H9 (cell line): ENCODE results near the gene MGMT. TPM values are rescaled to one million over a fixed set of nuclear protein-coding genes. Genes with fewer than 3 reads are reported as not detected.

Source experiments
- DNase-seq: peaks from one replicate; pipeline ENCODE4 v3.0.0-alpha.2; 2017
- H2AFZ ChIP-seq: one replicate; pipeline ENCODE4 v1.6.1; 2013; ENCODE audit warnings: mild to moderate bottlenecking, low read length, control low read depth, moderate library complexity
- H2AK5ac ChIP-seq: 2 replicates; pipeline ENCODE4 v1.6.1; 2013; ENCODE audit warnings: low read length, control low read depth, mixed read lengths; ENCODE audit not compliant: insufficient read length
- H2BK120ac ChIP-seq: one replicate; pipeline ENCODE4 v1.6.1; 2013; ENCODE audit warnings: low read depth, mild to moderate bottlenecking, low read length, control low read depth, inconsistent platforms; ENCODE audit not compliant: poor library complexity, severe bottlenecking
- H2BK12ac ChIP-seq: 2 replicates; pipeline ENCODE4 v1.6.1; 2013; ENCODE audit warnings: low read length, control low read depth, mixed read lengths, low read depth; ENCODE audit not compliant: insufficient read length
- H2BK15ac ChIP-seq: 2 replicates; pipeline ENCODE4 v1.6.1; 2013; ENCODE audit warnings: low read depth, low read length, control low read depth
- H2BK20ac ChIP-seq: one replicate; pipeline ENCODE4 v1.6.1; 2013; ENCODE audit warnings: low read depth, mild to moderate bottlenecking, low read length, control low read depth, inconsistent platforms; ENCODE audit not compliant: poor library complexity, severe bottlenecking
- H2BK5ac ChIP-seq: 2 replicates; pipeline ENCODE4 v1.6.1; 2013; ENCODE audit warnings: low read length, control low read depth, mixed read lengths; ENCODE audit not compliant: insufficient read length
- H3K14ac ChIP-seq: 2 replicates; pipeline ENCODE4 v1.6.1; 2013; ENCODE audit warnings: low read length, control low read depth; ENCODE audit not compliant: insufficient read depth
- H3K18ac ChIP-seq: 2 replicates; pipeline ENCODE4 v1.6.1; 2013; ENCODE audit warnings: low read depth, mild to moderate bottlenecking, mixed read lengths, low read length, control low read depth; ENCODE audit not compliant: insufficient read length
- H3K23ac ChIP-seq: 2 replicates; pipeline ENCODE4 v1.6.1; 2013; ENCODE audit warnings: low read length, control low read depth, mixed read lengths, low read depth; ENCODE audit not compliant: insufficient read length
- H3K23me2 ChIP-seq: 2 replicates; pipeline ENCODE4 v1.6.1; 2013; ENCODE audit warnings: low read depth, mild to moderate bottlenecking, mixed read lengths, low read length, control low read depth; ENCODE audit not compliant: insufficient read length, poor library complexity, severe bottlenecking
- H3K27ac ChIP-seq: 2 replicates; pipeline ENCODE4 v1.5.1; 2013; ENCODE audit warnings: low read length, control low read depth, mixed read lengths, low read depth; ENCODE audit not compliant: insufficient read length
- H3K27me3 ChIP-seq: 2 replicates; pipeline ENCODE4 v1.6.1; 2013; ENCODE audit warnings: low read length, control low read depth, inconsistent platforms; ENCODE audit not compliant: insufficient read depth
- H3K4ac ChIP-seq: 2 replicates; pipeline ENCODE4 v1.6.1; 2013; ENCODE audit warnings: low read depth, mild to moderate bottlenecking, control low read depth, inconsistent platforms, low read length, moderate library complexity
- H3K4me1 ChIP-seq: 2 replicates; pipeline ENCODE4 v1.6.1; 2013; ENCODE audit warnings: low read length, control low read depth, inconsistent platforms; ENCODE audit not compliant: insufficient read depth
- H3K4me2 ChIP-seq: 2 replicates; pipeline ENCODE4 v1.6.1; 2013; ENCODE audit warnings: low read length, control low read depth, mixed read lengths; ENCODE audit not compliant: insufficient read length, insufficient read depth
- H3K56ac ChIP-seq: 2 replicates; pipeline ENCODE4 v1.6.1; 2013; ENCODE audit warnings: low read depth, mild to moderate bottlenecking, mixed read lengths, low read length, control low read depth; ENCODE audit not compliant: insufficient read length
- H3K79me1 ChIP-seq: 2 replicates; pipeline ENCODE4 v1.6.1; 2013; ENCODE audit warnings: low read depth, mild to moderate bottlenecking, moderate library complexity, low read length, control low read depth, inconsistent platforms; ENCODE audit not compliant: insufficient read depth, poor library complexity, severe bottlenecking
- H3K79me2 ChIP-seq: 2 replicates; pipeline ENCODE4 v1.6.1; 2013; ENCODE audit warnings: low read length, control low read depth, inconsistent platforms; ENCODE audit not compliant: insufficient read depth
- H3K9ac ChIP-seq: 2 replicates; pipeline ENCODE4 v1.6.1; 2013; ENCODE audit warnings: low read length, control low read depth, mixed read lengths; ENCODE audit not compliant: insufficient read length; ENCODE audit errors: extremely low read depth
- H3K9me3 ChIP-seq: one replicate; pipeline ENCODE4 v1.6.1; 2013; ENCODE audit warnings: low read depth, low read length, inconsistent platforms; ENCODE audit not compliant: control insufficient read depth
- H3T11ph ChIP-seq: one replicate; pipeline ENCODE4 v1.6.1; 2013; ENCODE audit warnings: mild to moderate bottlenecking, low read length, control low read depth, inconsistent platforms
- H4K20me1 ChIP-seq: one replicate; pipeline ENCODE4 v1.6.1; 2013; ENCODE audit not compliant: control insufficient read depth, insufficient read length, insufficient read depth
- H4K5ac ChIP-seq: 2 replicates; pipeline ENCODE4 v1.6.1; 2013; ENCODE audit warnings: low read depth, mild to moderate bottlenecking, mixed read lengths, low read length, control low read depth; ENCODE audit not compliant: insufficient read length
- H4K8ac ChIP-seq: replicated peaks from 2 replicates; pipeline ENCODE4 v1.6.1; 2013; ENCODE audit warnings: low read length, control low read depth, mixed read lengths, low read depth; ENCODE audit not compliant: insufficient read length
- H4K91ac ChIP-seq: 2 replicates; pipeline ENCODE4 v1.6.1; 2013; ENCODE audit warnings: low read depth, mild to moderate bottlenecking, moderate library complexity, mixed read lengths, low read length, control low read depth; ENCODE audit not compliant: insufficient read length
- H3K27ac Mint-ChIP-seq, 3 experiments: 2 replicates in 2 of 3; 3 replicates in 1 of 3; pipeline ENCODE4 v1.8.0; 2020 to 2021; ENCODE audit warnings: mixed read lengths in 3 of 3, mild to moderate bottlenecking in 1 of 3, moderate library complexity in 1 of 3
- H3K27me3 Mint-ChIP-seq: 2 replicates; pipeline ENCODE4 v1.8.0; 2021; ENCODE audit warnings: low read depth, mild to moderate bottlenecking, moderate library complexity, mixed read lengths
- H3K36me3 Mint-ChIP-seq, 3 experiments: 2 replicates in 2 of 3; 3 replicates in 1 of 3; pipeline ENCODE4 v1.8.0; 2020 to 2021; ENCODE audit warnings: low read depth in 3 of 3, mixed read lengths in 3 of 3; ENCODE audit not compliant: insufficient read depth in 1 of 3
- H3K4me1 Mint-ChIP-seq, 2 experiments: 2 replicates each; pipeline ENCODE4 v1.8.0; 2020; ENCODE audit warnings: mixed read lengths in 2 of 2
- H3K4me3 Mint-ChIP-seq, 2 experiments: 2 replicates in 1 of 2; 3 replicates in 1 of 2; pipeline ENCODE4 v1.8.0; 2020 to 2021; ENCODE audit warnings: mild to moderate bottlenecking in 2 of 2, mixed read lengths in 2 of 2, moderate library complexity in 1 of 2
- H3K9me3 Mint-ChIP-seq, 2 experiments: 2 replicates in 1 of 2; 3 replicates in 1 of 2; pipeline ENCODE4 v1.8.0; 2020; ENCODE audit warnings: mild to moderate bottlenecking in 2 of 2, mixed read lengths in 2 of 2, moderate library complexity in 1 of 2
- CTCF ChIP-seq: fragments of 200-600 bp; sonication (generic); conservative IDR thresholded peaks from 3 replicates; pipeline ENCODE4 v1.8.0; 2021; ENCODE audit warnings: antibody characterized with exemption, mild to moderate bottlenecking
- WGBS: extraction: QIAGEN DNeasy Blood & Tissue Kit; methylation state at CpG from one replicate; pipeline ENCODE4 v1.1.7; 2013; ENCODE audit warnings: missing lambda C conversion rate, low lambda C conversion rate, mixed read lengths; ENCODE audit not compliant: insufficient read length; ENCODE audit errors: extremely low coverage; 5-methylcytosine and 5-hydroxymethylcytosine counted together
- total RNA-seq: library from RNA; stranded (reverse); gene quantifications from 2 replicates; pipeline ENCODE4 v1.2.1, GENCODE V29; 2021

MGMT gene
- total RNA-seq, 1 experiment from 2014 or later, result 18.4 TPM

- Histone ChIP-seq H4K8ac (no peak overlapping the region), H3K27me3 (no peaks in the 10 kb centered on the region), H4K91ac (no peak overlapping the region), H2AK5ac (no peak overlapping the region), H3K4ac (no peak overlapping the region), H3K9ac (no peak overlapping the region), H2BK12ac (no peak overlapping the region), H3K9me3 (no peaks in the 10 kb centered on the region), H3K23ac (no peak overlapping the region), H2BK5ac (no peak overlapping the region), H3K18ac (no peak overlapping the region), H4K5ac (no peak overlapping the region), H3K4me1 (no peaks in the 10 kb centered on the region; the same call in 1 of the 2 replicates), H3K79me2 (no peaks in the 10 kb centered on the region), H3K79me1 (no peaks in the 10 kb centered on the region), H2BK20ac (no peak overlapping the region), H4K20me1 (no peaks in the 10 kb centered on the region), H2BK120ac (no peak overlapping the region), H3T11ph (no peak overlapping the region), H3K27ac (no peak overlapping the region), H2AFZ (no peak overlapping the region), H2BK15ac (no peak overlapping the region), H3K14ac (no peak overlapping the region), H3K4me2 (no peak overlapping the region), H3K23me2 (no peaks in the 10 kb centered on the region), H3K56ac (no peak overlapping the region)
- Mint-ChIP-seq H3K27ac (no peak overlapping the region; a peak in 1 of 7 replicates), H3K4me1 (peaks cover 0 to 2% of the 10 kb centered on the region in 2 experiments; a peak in 2 of 4 replicates), H3K36me3 (peaks cover 0 to 2% (median 0%) of the 10 kb centered on the region in 3 experiments; a peak in 2 of 7 replicates), H3K27me3 (no peaks in the 10 kb centered on the region), H3K9me3 (no peaks in the 10 kb centered on the region), H3K4me3 (no peak overlapping the region)
- no peak for DNase-seq
- no CpG with 5 or more reads among the region's 3 CpGs for WGBS
- TF ChIP-seq CTCF, result no peak
These were observed 216.9 kb downstream of the MGMT start for GRCh38 chr10:129683920-129684319.
